Trophoblast cell (in vitro differentiated cells and primary cell): ENCODE results near the gene ATP6V0D1.

Source experiments
- DNase-seq, 2 donors: peaks; one replicate each; pipeline ENCODE4 v3.0.0-alpha.2; 2016
- H2AFZ ChIP-seq: 2 replicates; pipeline ENCODE4 v1.6.1; 2013; ENCODE audit warnings: low read length, moderate library complexity, mild to moderate bottlenecking; ENCODE audit not compliant: insufficient read depth, poor library complexity
- H2AK5ac ChIP-seq: 2 replicates; pipeline ENCODE4 v1.6.1; 2013; ENCODE audit warnings: mild to moderate bottlenecking, low read length
- H2BK120ac ChIP-seq: 2 replicates; pipeline ENCODE4 v1.6.1; 2013; ENCODE audit warnings: low read length, mild to moderate bottlenecking, moderate library complexity; ENCODE audit not compliant: insufficient read depth, poor library complexity
- H2BK12ac ChIP-seq: 2 replicates; pipeline ENCODE4 v1.6.1; 2013; ENCODE audit warnings: mild to moderate bottlenecking, low read length, moderate library complexity
- H2BK5ac ChIP-seq: 2 replicates; pipeline ENCODE4 v1.6.1; 2013; ENCODE audit warnings: low read length, low read depth, moderate library complexity, mild to moderate bottlenecking; ENCODE audit not compliant: poor library complexity
- H3K14ac ChIP-seq: 2 replicates; pipeline ENCODE4 v1.6.1; 2013; ENCODE audit warnings: mild to moderate bottlenecking, low read length
- H3K18ac ChIP-seq: 2 replicates; pipeline ENCODE4 v1.6.1; 2013; ENCODE audit warnings: mild to moderate bottlenecking, low read length
- H3K23ac ChIP-seq: 2 replicates; pipeline ENCODE4 v1.6.1; 2013; ENCODE audit warnings: low read length
- H3K27ac ChIP-seq: 2 replicates; pipeline ENCODE4 v1.5.1; 2013; ENCODE audit warnings: low read depth, mild to moderate bottlenecking, inconsistent platforms, low read length, moderate library complexity
- H3K27me3 ChIP-seq: 2 replicates; pipeline ENCODE4 v1.6.1; 2013; ENCODE audit warnings: inconsistent platforms, mild to moderate bottlenecking, low read length, moderate library complexity; ENCODE audit not compliant: insufficient read depth
- H3K36me3 ChIP-seq, 2 experiments: 1 replicate in 1 of 2; 2 replicates in 1 of 2; pipeline ENCODE4 v1.6.1; 2013; ENCODE audit warnings: low read length in 2 of 2, mild to moderate bottlenecking in 2 of 2, moderate library complexity in 1 of 2; ENCODE audit not compliant: insufficient read depth in 2 of 2, control insufficient read depth in 1 of 2
- H3K4ac ChIP-seq: 2 replicates; pipeline ENCODE4 v1.6.1; 2013; ENCODE audit warnings: low read depth, mild to moderate bottlenecking, low read length, moderate library complexity
- H3K4me1 ChIP-seq, 2 experiments: 1 replicate in 1 of 2; 2 replicates in 1 of 2; pipeline ENCODE4 v1.6.1; 2013; ENCODE audit warnings: low read length in 2 of 2, mild to moderate bottlenecking in 2 of 2, moderate library complexity in 1 of 2; ENCODE audit not compliant: insufficient read depth in 2 of 2, control insufficient read depth in 1 of 2
- H3K4me2 ChIP-seq: 2 replicates; pipeline ENCODE4 v1.6.1; 2013; ENCODE audit warnings: inconsistent platforms, mild to moderate bottlenecking, low read length, moderate library complexity
- H3K4me3 ChIP-seq: 2 replicates; pipeline ENCODE4 v1.5.1; 2013; ENCODE audit warnings: mild to moderate bottlenecking, low read depth, low read length, inconsistent platforms
- H3K79me1 ChIP-seq: one replicate; pipeline ENCODE4 v1.6.1; 2013; ENCODE audit warnings: low read length
- H3K79me2 ChIP-seq: 2 replicates; pipeline ENCODE4 v1.6.1; 2013; ENCODE audit warnings: low read length, mild to moderate bottlenecking; ENCODE audit not compliant: control insufficient read depth, insufficient read depth, poor library complexity
- H3K9ac ChIP-seq: 2 replicates; pipeline ENCODE4 v1.6.1; 2013; ENCODE audit warnings: mild to moderate bottlenecking, low read length
- H3K9me3 ChIP-seq: 2 replicates; pipeline ENCODE4 v1.6.1; 2013; ENCODE audit warnings: low read depth, mild to moderate bottlenecking, control low read depth, inconsistent platforms, low read length; ENCODE audit not compliant: insufficient read depth
- H4K12ac ChIP-seq: 2 replicates; pipeline ENCODE4 v1.6.1; 2013; ENCODE audit warnings: low read depth, mild to moderate bottlenecking, low read length, moderate library complexity
- H4K8ac ChIP-seq: 2 replicates; pipeline ENCODE4 v1.6.1; 2013; ENCODE audit warnings: low read depth, mild to moderate bottlenecking, low read length, moderate library complexity
- H4K91ac ChIP-seq: one replicate; pipeline ENCODE4 v1.6.1; 2013; ENCODE audit warnings: low read depth, mild to moderate bottlenecking, low read length, moderate library complexity
- whole genome bisulfite sequencing: extraction: QIAGEN DNeasy Blood & Tissue Kit; methylation state at CpG from one replicate; pipeline ENCODE4 v1.1.7; 2013; ENCODE audit warnings: missing lambda C conversion rate; ENCODE audit not compliant: insufficient read length, insufficient coverage; ENCODE audit errors: extremely low coverage; 5-methylcytosine and 5-hydroxymethylcytosine counted together

Gene ATP6V0D1

DNA sequence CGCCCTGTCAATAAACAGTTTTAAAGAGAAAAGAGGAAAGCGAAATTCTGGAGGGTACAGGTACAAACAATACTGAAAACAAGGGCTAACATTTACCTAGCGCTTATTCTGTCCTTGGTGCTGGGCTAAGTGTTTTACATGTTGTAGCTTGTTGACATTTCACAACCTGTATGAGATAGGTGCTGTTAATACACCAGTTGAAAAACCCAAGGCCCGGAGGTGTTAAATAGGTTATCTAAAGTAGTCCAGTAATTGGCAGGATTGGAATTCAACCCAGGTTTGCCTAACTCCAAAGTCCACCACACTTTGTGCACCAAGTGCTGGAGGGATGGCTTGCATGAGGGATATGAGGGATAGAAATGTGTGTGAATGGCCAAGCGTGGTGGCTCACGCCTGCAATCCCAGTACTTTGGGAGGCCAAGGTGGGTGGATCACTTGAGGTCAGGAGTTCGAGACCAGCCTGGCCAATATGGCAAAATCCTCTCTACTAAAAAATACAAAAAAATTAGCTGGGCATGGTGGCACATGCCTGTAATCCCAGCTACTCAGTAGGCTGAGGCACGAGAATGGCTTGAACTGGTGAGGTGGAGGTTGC is 2.9 kb downstream of the ATP6V0D1 start:
- Histone ChIP-seq H4K12ac (no peak overlapping the region), H3K36me3 (no peaks in the 10 kb centered on the region), H2BK120ac (no peak overlapping the region), H3K23ac (no peak overlapping the region), H3K18ac (no peak overlapping the region), H3K9me3 (peaks cover 2% of the 10 kb centered on the region), H4K91ac (no peak overlapping the region), H2AFZ (no peak overlapping the region), H2BK12ac (no peak overlapping the region), H2BK5ac (no peak overlapping the region), H3K4me2 (no peak overlapping the region), H2AK5ac (no peak overlapping the region), H3K27me3 (no peaks in the 10 kb centered on the region), H3K4ac (no peak overlapping the region), H3K79me1 (peaks cover 6% of the 10 kb centered on the region), H3K9ac (no peak overlapping the region), H3K79me2 (peaks cover 9% of the 10 kb centered on the region), H3K4me3 (no peak overlapping the region), H3K4me1 (peaks cover 5 to 6% of the 10 kb centered on the region in 2 experiments), H4K8ac (no peak overlapping the region), H3K27ac (no peak overlapping the region), H3K14ac (no peak overlapping the region)
- DNase-seq = peak in 1 of 2 donors; percentile 16
- no CpG with 5 or more reads among the region's 8 CpGs for WGBS

DNA sequence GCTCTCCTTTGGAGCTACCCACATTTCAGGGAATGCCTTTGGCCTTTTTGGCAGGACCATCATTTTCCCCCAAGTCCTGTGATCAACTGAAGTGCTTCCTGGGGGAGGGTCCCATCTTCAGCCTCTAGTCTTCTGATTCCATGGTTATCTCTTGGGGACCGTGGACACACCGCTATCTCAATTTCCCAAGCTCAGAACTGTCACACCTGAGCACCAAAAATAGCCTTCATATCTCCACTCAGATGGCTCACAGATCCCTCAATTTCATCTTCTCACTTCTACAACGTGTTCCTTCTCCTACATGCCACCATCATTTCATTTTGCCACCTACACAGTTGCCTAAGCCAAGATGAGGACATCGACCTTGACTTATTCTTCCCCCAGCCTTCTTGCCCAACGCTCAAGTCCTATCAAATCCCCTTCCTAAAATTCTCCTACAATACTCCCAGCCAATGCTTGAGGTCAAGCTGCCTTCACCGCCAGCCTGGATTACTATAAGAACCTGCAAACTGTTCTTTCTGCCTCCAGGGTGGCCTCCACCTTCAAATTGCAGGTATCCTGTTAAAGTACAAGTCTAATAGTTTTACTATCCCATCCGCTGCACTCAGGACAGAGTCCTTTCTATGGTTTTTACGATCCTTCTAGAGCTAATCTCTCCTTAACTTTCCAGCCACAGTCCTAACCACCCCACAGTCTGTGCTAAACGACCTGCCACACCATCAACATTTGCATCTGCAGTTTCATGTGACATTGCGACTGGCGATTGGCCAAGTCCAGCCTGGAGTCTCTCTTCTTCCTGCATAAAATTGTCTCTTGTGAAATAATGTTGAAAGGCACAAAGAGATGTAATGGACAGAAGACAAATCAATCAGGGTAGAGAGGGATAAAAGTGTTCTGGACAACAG is 6.2 kb downstream of the ATP6V0D1 start:
- Histone ChIP-seq H4K12ac (no peak overlapping the region), H3K9ac (no peak overlapping the region), H3K27me3 (no peaks in the 10 kb centered on the region), H3K36me3 (peaks cover 0 to 2% of the 10 kb centered on the region in 2 experiments), H2BK120ac (no peak overlapping the region), H3K4me2 (no peak overlapping the region), H2AFZ (no peak overlapping the region), H3K9me3 (no peaks in the 10 kb centered on the region), H3K79me2 (peaks cover 5% of the 10 kb centered on the region), H3K79me1 (no peaks in the 10 kb centered on the region), H4K8ac (no peak overlapping the region), H3K4me3 (no peak overlapping the region), H3K23ac (no peak overlapping the region), H3K4ac (no peak overlapping the region), H3K4me1 (peaks cover 2 to 3% of the 10 kb centered on the region in 2 experiments), H2BK5ac (no peak overlapping the region), H3K18ac (no peak overlapping the region), H4K91ac (no peak overlapping the region), H3K27ac (no peak overlapping the region), H2AK5ac (no peak overlapping the region), H2BK12ac (no peak overlapping the region), H3K14ac (no peak overlapping the region)
- DNase-seq = no peak
- 100% methylated on average over 1 of the region's 11 CpGs for WGBS

DNA sequence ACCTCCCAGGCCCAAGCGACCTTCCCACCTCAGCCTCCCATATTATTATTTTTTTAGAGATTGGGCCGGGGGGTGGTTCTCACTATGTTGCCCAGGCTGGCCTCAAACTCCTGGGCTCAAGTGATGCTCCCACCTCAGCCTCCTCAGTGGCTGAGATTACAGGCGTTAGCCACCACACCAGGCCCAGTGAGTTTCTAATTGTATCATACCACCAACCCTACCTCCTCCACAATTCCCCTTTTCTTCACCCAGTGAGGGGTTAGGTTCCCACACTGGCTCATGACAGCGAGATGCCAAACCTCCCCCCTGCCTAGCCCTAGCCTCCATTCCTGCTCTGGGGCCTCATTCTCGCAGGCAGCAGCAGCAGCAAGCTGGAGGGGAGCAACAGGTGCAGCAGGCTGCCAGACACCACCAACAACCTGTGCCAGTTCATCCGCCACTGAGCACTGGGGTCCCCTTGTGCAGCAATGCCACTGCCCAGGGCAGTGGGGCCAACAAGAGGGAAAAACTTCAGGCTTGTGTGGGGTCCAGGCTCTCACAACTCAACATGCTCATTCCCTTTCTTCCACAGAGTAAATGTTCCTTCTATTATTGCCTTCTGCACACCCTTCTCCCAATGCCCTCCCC is 9.1 kb downstream of the ATP6V0D1 start:
- no CpG with 5 or more reads among the region's 6 CpGs for WGBS

DNA sequence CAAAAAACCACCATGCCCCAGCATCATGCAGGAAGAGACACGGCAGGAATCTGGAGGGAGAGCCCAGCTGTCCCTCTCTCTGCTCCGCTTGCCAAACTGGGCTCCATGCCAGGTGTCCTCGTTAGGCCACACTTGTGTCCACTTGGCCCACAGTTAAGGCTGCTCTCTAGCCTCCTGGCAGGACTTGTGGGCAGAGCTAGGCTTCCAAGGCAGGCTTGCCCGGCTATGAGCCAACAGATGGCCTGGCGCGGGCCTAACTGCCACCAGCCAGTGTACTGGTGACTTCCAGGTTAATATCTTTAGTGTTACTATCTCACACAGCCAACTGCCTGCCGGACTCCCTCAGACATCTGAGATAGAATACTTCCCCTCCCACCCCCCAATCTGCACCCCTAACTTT is 10.6 kb downstream of the ATP6V0D1 start:
- no peak overlapping the region for H3K14ac ChIP-seq
- no peak overlapping the region for H4K91ac ChIP-seq
- no peak overlapping the region for H3K23ac ChIP-seq
- no peak overlapping the region for H2BK120ac ChIP-seq
- no peak overlapping the region for H2AK5ac ChIP-seq
- H3K9ac ChIP-seq = no peak overlapping the region
- H3K4me3 ChIP-seq = no peak overlapping the region
- WGBS = no CpG with 5 or more reads among the region's 7 CpGs
- H4K8ac ChIP-seq = no peak overlapping the region
- H2AFZ ChIP-seq = no peak overlapping the region
- H2BK12ac ChIP-seq = no peak overlapping the region
- H3K79me2 ChIP-seq = peaks cover 3% of the 10 kb centered on the region
- H3K18ac ChIP-seq = no peak overlapping the region
- H3K27ac ChIP-seq = no peak overlapping the region
- no peak overlapping the region for H2BK5ac ChIP-seq
- H3K4me1 ChIP-seq = peaks cover 3% of the 10 kb centered on the region in 2 experiments
- H3K36me3 ChIP-seq = peaks cover 0 to 2% of the 10 kb centered on the region in 2 experiments
- H3K9me3 ChIP-seq = no peaks in the 10 kb centered on the region
- H3K27me3 ChIP-seq = no peaks in the 10 kb centered on the region
- no peaks in the 10 kb centered on the region for H3K79me1 ChIP-seq
- DNase-seq = no peak
- no peak overlapping the region for H3K4me2 ChIP-seq
- no peak overlapping the region for H3K4ac ChIP-seq
- no peak overlapping the region for H4K12ac ChIP-seq

More for the DNA sequence above, 9.1 kb downstream of the ATP6V0D1 start:
- no peak overlapping the region for H3K9ac ChIP-seq
- H4K12ac ChIP-seq = no peak overlapping the region
- no peak for DNase-seq
- peaks cover 0 to 2% of the 10 kb centered on the region in 2 experiments for H3K36me3 ChIP-seq
- no peak overlapping the region for H3K14ac ChIP-seq
- H4K91ac ChIP-seq = no peak overlapping the region
- no peak overlapping the region for H3K4me2 ChIP-seq
- H2AFZ ChIP-seq = no peak overlapping the region
- H2BK5ac ChIP-seq = no peak overlapping the region
- no peak overlapping the region for H3K18ac ChIP-seq
- no peak overlapping the region for H2BK120ac ChIP-seq
- H3K27ac ChIP-seq = no peak overlapping the region
- H2BK12ac ChIP-seq = no peak overlapping the region
- no peak overlapping the region for H3K4ac ChIP-seq
- H3K79me1 ChIP-seq = no peaks in the 10 kb centered on the region
- H3K79me2 ChIP-seq = peaks cover 3% of the 10 kb centered on the region
- no peak overlapping the region for H4K8ac ChIP-seq
- H2AK5ac ChIP-seq = no peak overlapping the region
- no peaks in the 10 kb centered on the region for H3K4me1 ChIP-seq
- no peaks in the 10 kb centered on the region for H3K27me3 ChIP-seq
- no peak overlapping the region for H3K23ac ChIP-seq
- no peak overlapping the region for H3K4me3 ChIP-seq
- no peaks in the 10 kb centered on the region for H3K9me3 ChIP-seq
